Fibroblast of villous mesenchyme (primary cell): ENCODE data around the gene SCN1B. TPM values are rescaled to one million over a fixed set of nuclear protein-coding genes. Genes with fewer than 3 reads are reported as not detected.
A peak's percentile ranks its signal among the peaks of the same experiment; 100 is the strongest.

Source experiments
- DNase-seq: peaks from one replicate; pipeline ENCODE4 v3.0.0-alpha.2; 2010; ENCODE audit warnings: low read depth
- H3K4me3 ChIP-seq: 2 replicates; pipeline ENCODE4 v1.5.1; 2011; ENCODE audit warnings: low read depth, mild to moderate bottlenecking, low read length
- CTCF ChIP-seq: IDR thresholded peaks from 2 replicates; pipeline ENCODE4 v1.5.1; 2012; ENCODE audit warnings: low read depth, mild to moderate bottlenecking, low read length; ENCODE audit not compliant: insufficient read depth
- total RNA-seq: library from RNA; depleted of rRNA; stranded (reverse); fragments of >200 nt; gene quantifications from 2 replicates; pipeline ENCODE4 v1.2.3, GENCODE V29; 2012

Gene SCN1B
- total RNA-seq, 1 donor, result 2.6 TPM

GRCh38 chr19:35088131-35088913 lies 58.1 kb downstream of the SCN1B start:
- TF ChIP-seq CTCF, result no peak
- DNase-seq, result peak; percentile 42
- no peak overlapping the region for H3K4me3 ChIP-seq

- no peak for TF ChIP-seq CTCF
- no peak for DNase-seq
- no peak overlapping the region for H3K4me3 ChIP-seq
Measured at GRCh38 chr19:35089554-35089953, 59.3 kb downstream of the SCN1B start.

Other genes with a start within 250 kb of the SCN1B start
- gene ZNF30, start 103.6 kb upstream of the SCN1B start, total RNA-seq, result 3.2 and 3.9 TPM in 2 replicates
- 5.8 and 6.5 TPM in 2 replicates for gene ZNF792, start 66.2 kb upstream of the SCN1B start, total RNA-seq
- 23.3 and 26.7 TPM in 2 replicates for gene GRAMD1A, start 30.1 kb upstream of the SCN1B start, total RNA-seq
- gene HPN, start 11.3 kb downstream of the SCN1B start, total RNA-seq, result not detected in 2 replicates
- gene FXYD3, start 85.4 kb downstream of the SCN1B start, total RNA-seq, result not detected in 2 replicates
- not detected in 2 replicates for gene LGI4, start 104.6 kb downstream of the SCN1B start, total RNA-seq
- 0.32 TPM in 1 of 2 replicates, not detected in the other for gene FXYD1, start 108.4 kb downstream of the SCN1B start, total RNA-seq
- under 0.01 TPM in 1 of 2 replicates, not detected in the other for gene FXYD7, start 112.8 kb downstream of the SCN1B start, total RNA-seq
- 20.3 and 24.5 TPM in 2 replicates for gene FXYD5, start 124.3 kb downstream of the SCN1B start, total RNA-seq
- not detected in 2 replicates for gene FAM187B, start 198.3 kb downstream of the SCN1B start, total RNA-seq
- 0.86 and 1.6 TPM in 2 replicates for gene LSR, start 218.5 kb downstream of the SCN1B start, total RNA-seq
- 50.1 and 58.3 TPM in 2 replicates for gene USF2, start 238.5 kb downstream of the SCN1B start, total RNA-seq